ENCODE results near the gene DYDC1.
"Not testable (repeated sequence)": the region's sequence is repeated elsewhere in the genome, so short reads cannot be mapped to it uniquely, and the experiment has no call there.

The DYDC1 gene

GRCh38 chr10:80333983-80334382 lies 22.6 kb downstream of the DYDC1 start:
- DNase-seq, result no peak

GRCh38 chr10:80324891-80325364 lies 31.6 kb downstream of the DYDC1 start:
- DNase-seq, result no peak

- DNase-seq, result no peak
Observed at GRCh38 chr10:80324086-80324485, 32.5 kb downstream of the DYDC1 start.

- no peak for DNase-seq
Observed at GRCh38 chr10:80323311-80323710, 33.2 kb downstream of the DYDC1 start.

- DNase-seq, result no peak
Observed at GRCh38 chr10:80322711-80323110, 33.8 kb downstream of the DYDC1 start.

GRCh38 chr10:80322158-80322557 lies 34.4 kb downstream of the DYDC1 start:
- DNase-seq, result no peak

GRCh38 chr10:80321183-80321582 lies 35.4 kb downstream of the DYDC1 start:
- no peak for DNase-seq

- no peak for DNase-seq
Observed at GRCh38 chr10:80320377-80320776, 36.2 kb downstream of the DYDC1 start.

- no peak for DNase-seq
Observed at GRCh38 chr10:80319725-80320290, 36.7 kb downstream of the DYDC1 start.

GRCh38 chr10:80319318-80319717 lies 37.2 kb downstream of the DYDC1 start:
- no peak for DNase-seq

GRCh38 chr10:80318742-80319141 lies 37.8 kb downstream of the DYDC1 start:
- no peak for DNase-seq

GRCh38 chr10:80315391-80315790 lies 41.2 kb downstream of the DYDC1 start:
- DNase-seq, result no peak

GRCh38 chr10:80313523-80313922 lies 43.0 kb downstream of the DYDC1 start:
- DNase-seq, result no peak

GRCh38 chr10:80305989-80306388 lies 50.6 kb downstream of the DYDC1 start:
- DNase-seq, result not testable (repeated sequence)

GRCh38 chr10:80296942-80297341 lies 59.6 kb downstream of the DYDC1 start:
- DNase-seq, result no peak

- DNase-seq, result no peak
Observed at GRCh38 chr10:80292607-80293239, 63.8 kb downstream of the DYDC1 start.

GRCh38 chr10:80290474-80291220 lies 65.9 kb downstream of the DYDC1 start:
- no peak for DNase-seq

GRCh38 chr10:80289451-80290287 lies 66.9 kb downstream of the DYDC1 start, which contains the start of gene MAT1A:
Gene MAT1A (minus strand): TSS chr10:80289658. CDS start chr10:80289423, 235 bp downstream.
- no peak for DNase-seq

- no peak for DNase-seq
Observed at GRCh38 chr10:80288849-80289248, 67.7 kb downstream of the DYDC1 start.
